ENCODE data around the gene LRPAP1.

- TF ChIP-seq CTCF (IDR thresholded peaks at IDR 0.05 in 4 of 5, conservative IDR thresholded peaks at IDR 0.05 in 1 of 5) = no peak
- no peak for TF ChIP-seq POLR2A (IDR thresholded peaks at IDR 0.05)
Observed at GRCh38 chr4:3510481-3510880, 21.7 kb downstream of the LRPAP1 start.
